Iris pigment epithelial cell (primary cell): ENCODE measurements around the gene KRTAP4-6.
A peak's percentile ranks its signal among the peaks of the same experiment; 100 is the strongest.
"Not testable (repeated sequence)": the region's sequence is repeated elsewhere in the genome, so short reads cannot be mapped to it uniquely, and the experiment has no call there.

Experiments used
- DNase-seq: peaks from one replicate; pipeline ENCODE4 v3.0.0-alpha.2; 2011; ENCODE audit warnings: low read depth

Gene KRTAP4-6

GRCh38 chr17:41140360-41141131 is at the start of gene KRTAP4-6:
Gene KRTAP4-6 (minus strand): TSS chr17:41140544. CDS start chr17:41140487, 57 bp downstream.
- DNase-seq, result peak; percentile 93

- not testable (repeated sequence) for DNase-seq
Measured at GRCh38 chr17:41189837-41190318, 49.5 kb upstream of the KRTAP4-6 start, which contains the start of gene KRTAP9-1. Gene KRTAP9-1 (plus strand): TSS chr17:41189887. CDS start chr17:41189887, 0 bp downstream.

- no peak for DNase-seq
Measured at GRCh38 chr17:41186872-41187271, 46.5 kb upstream of the KRTAP4-6 start.

- DNase-seq, result no peak
Measured at GRCh38 chr17:41185001-41185400, 44.7 kb upstream of the KRTAP4-6 start.

GRCh38 chr17:41184480-41184961 is 44.2 kb upstream of the KRTAP4-6 start, which contains the start of gene KRTAP4-1:
Gene KRTAP4-1 (minus strand): TSS chr17:41184911. CDS start chr17:41184854, 57 bp downstream.
- no peak for DNase-seq

- no peak for DNase-seq
Measured at GRCh38 chr17:41178843-41179616, 38.7 kb upstream of the KRTAP4-6 start.

- peak; percentile 55 for DNase-seq
Measured at GRCh38 chr17:41178341-41178740, 38.0 kb upstream of the KRTAP4-6 start.

GRCh38 chr17:41177727-41178271 is 37.5 kb upstream of the KRTAP4-6 start, which contains the start of gene KRTAP4-2:
Gene KRTAP4-2 (minus strand): TSS chr17:41178221. CDS start chr17:41178164, 57 bp downstream.
- DNase-seq, result no peak

GRCh38 chr17:41176744-41177387 is 36.5 kb upstream of the KRTAP4-6 start:
- DNase-seq, result no peak

GRCh38 chr17:41171886-41172285 is 31.5 kb upstream of the KRTAP4-6 start:
- DNase-seq, result no peak

GRCh38 chr17:41168121-41168520 is 27.8 kb upstream of the KRTAP4-6 start, which contains the start of gene KRTAP4-3:
Gene KRTAP4-3 (minus strand): TSS chr17:41168221. CDS start chr17:41168172, 49 bp downstream.
- DNase-seq, result no peak

GRCh38 chr17:41167561-41167960 is 27.2 kb upstream of the KRTAP4-6 start:
- DNase-seq, result no peak

- DNase-seq, result peak; percentile 37
Measured at GRCh38 chr17:41163828-41164227, 23.5 kb upstream of the KRTAP4-6 start.

GRCh38 chr17:41160648-41161047 is 20.3 kb upstream of the KRTAP4-6 start, which contains the start of gene KRTAP4-4:
Gene KRTAP4-4 (minus strand): TSS chr17:41160748. CDS start chr17:41160691, 57 bp downstream.
- DNase-seq, result no peak

- DNase-seq, result not testable (repeated sequence)
Measured at GRCh38 chr17:41160190-41160589, 19.8 kb upstream of the KRTAP4-6 start.

GRCh38 chr17:41153856-41154255 is 13.5 kb upstream of the KRTAP4-6 start:
- no peak for DNase-seq

GRCh38 chr17:41151525-41151924 is 11.2 kb upstream of the KRTAP4-6 start:
- DNase-seq, result no peak

- no peak for DNase-seq
Measured at GRCh38 chr17:41150026-41150425, 9.7 kb upstream of the KRTAP4-6 start.

- DNase-seq, result no peak
Measured at GRCh38 chr17:41149652-41149985, 9.3 kb upstream of the KRTAP4-6 start, which contains the start of gene KRTAP4-5. Gene KRTAP4-5 (minus strand): TSS chr17:41149825. CDS start chr17:41149767, 58 bp downstream.

GRCh38 chr17:41148971-41149651 is 8.8 kb upstream of the KRTAP4-6 start:
- DNase-seq, result not testable (repeated sequence)
